Smooth muscle cell (in vitro differentiated cells): ENCODE data around the gene GRIA3. TPM values are rescaled to one million over a fixed set of nuclear protein-coding genes. Genes with fewer than 3 reads are reported as not detected.

Experiments
- DNase-seq: peaks from one replicate; lab custom pipeline; 2025; ENCODE audit not compliant: unreplicated experiment; lab: John Stamatoyannopoulos, UW
- H2AFZ ChIP-seq: fragments of 200-600 bp; sonication (generic); 2 replicates; pipeline ENCODE4 v1.6.0; 2016; ENCODE audit warnings: antibody characterized with exemption, low read depth, mild to moderate bottlenecking
- H3F3A ChIP-seq: fragments of 200-600 bp; sonication (generic); 2 replicates; pipeline ENCODE4 v1.6.0; 2017; ENCODE audit warnings: antibody characterized with exemption, low read depth
- H3K27ac ChIP-seq: fragments of 200-600 bp; sonication (generic); 2 replicates; pipeline ENCODE4 v1.5.1; 2016; ENCODE audit warnings: low read depth, mild to moderate bottlenecking
- H3K27me3 ChIP-seq: fragments of 200-600 bp; sonication (generic); 2 replicates; pipeline ENCODE4 v1.6.1; 2016; ENCODE audit warnings: low read depth, mild to moderate bottlenecking
- H3K36me3 ChIP-seq: fragments of 200-600 bp; sonication (generic); 2 replicates; pipeline ENCODE4 v1.5.1; 2016; ENCODE audit warnings: low read depth
- H3K4me1 ChIP-seq: fragments of 200-600 bp; sonication (generic); 2 replicates; pipeline ENCODE4 v1.5.1; 2016; ENCODE audit warnings: low read depth
- H3K4me2 ChIP-seq: fragments of 200-600 bp; sonication (generic); 2 replicates; pipeline ENCODE4 v1.6.0; 2016; ENCODE audit warnings: mild to moderate bottlenecking
- H3K4me3 ChIP-seq: fragments of 200-600 bp; sonication (generic); 2 replicates; pipeline ENCODE4 v1.5.1; 2016; ENCODE audit warnings: mild to moderate bottlenecking
- H3K79me2 ChIP-seq: fragments of 200-600 bp; sonication (generic); 2 replicates; pipeline ENCODE4 v1.6.0; 2016; ENCODE audit warnings: low read depth, mild to moderate bottlenecking
- H3K9ac ChIP-seq: fragments of 200-600 bp; sonication (generic); 2 replicates; pipeline ENCODE4 v1.6.0; 2016; ENCODE audit warnings: low read depth
- H3K9me3 ChIP-seq: fragments of 200-600 bp; sonication (generic); replicated peaks from 2 replicates; pipeline ENCODE4 v1.5.1; 2016; ENCODE audit warnings: low read depth
- H4K20me1 ChIP-seq: fragments of 200-600 bp; sonication (generic); 2 replicates; pipeline ENCODE4 v1.6.0; 2016; ENCODE audit warnings: low read depth
- WGBS: methylation state at CpG from one replicate; pipeline ENCODE4 v1.1.7; 2016; ENCODE audit warnings: low lambda C conversion rate; 5-methylcytosine and 5-hydroxymethylcytosine counted together
- polyA plus RNA-seq: library from polyadenylated mRNA; unstranded; fragments of >200 nt; fragmentation: Nextera tagmentation; extraction: Ambion mirVana; gene quantifications from 2 replicates; pipeline ENCODE4 v1.2.1, GENCODE V29; 2016
- total RNA-seq: library from RNA; depleted of rRNA; stranded (reverse); fragments of >200 nt; gene quantifications from 2 replicates; pipeline ENCODE4 v1.2.3, GENCODE V29; 2014
- TF ChIP-seq, protein P1 (sequence below): fragments of 200-600 bp; sonication (generic); IDR thresholded peaks from 2 replicates; pipeline ENCODE4 v1.5.1; 2017; ENCODE audit warnings: borderline replicate concordance, mild to moderate bottlenecking, antibody characterized with exemption; ENCODE audit not compliant: insufficient read depth, poor library complexity, severe bottlenecking

Gene GRIA3
- total and polyA plus RNA-seq, 2 experiments from 2014 or later: 7.2 to 12.7 TPM

DNA sequence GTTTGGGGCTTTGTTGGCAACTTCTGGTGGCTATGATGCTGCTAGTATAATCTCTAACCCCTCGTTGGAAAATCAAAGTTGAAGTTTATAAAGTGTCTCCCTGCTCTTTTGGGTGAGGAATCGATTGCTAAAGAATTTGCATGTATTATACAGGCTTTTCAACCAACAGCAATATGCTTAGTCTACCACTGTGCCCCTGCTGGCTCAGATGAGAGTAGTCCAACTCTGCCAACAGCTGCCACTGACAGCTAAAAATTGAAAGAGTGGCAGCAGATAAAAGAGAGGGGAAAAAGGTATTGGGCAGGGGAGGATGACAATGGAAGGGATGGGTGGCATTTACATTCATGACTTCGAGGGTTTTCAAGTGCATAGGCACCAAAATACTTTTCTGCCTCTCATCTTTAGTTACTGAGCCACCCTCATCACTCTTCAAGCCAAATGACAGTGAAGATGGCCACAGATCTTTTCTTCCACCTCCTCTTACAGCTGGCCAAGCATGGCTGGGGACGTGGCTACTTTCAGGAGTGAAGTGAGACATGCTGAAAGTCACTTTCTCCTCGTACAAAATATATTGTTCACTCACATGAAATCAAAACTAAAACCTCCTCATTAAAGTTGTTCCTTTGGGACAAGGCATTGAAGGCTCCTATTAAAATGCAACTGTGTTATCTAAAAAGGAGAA is 2.7 kb upstream of the GRIA3 start:
- WGBS: 53% methylated on average over 5 of the region's 5 CpGs

DNA sequence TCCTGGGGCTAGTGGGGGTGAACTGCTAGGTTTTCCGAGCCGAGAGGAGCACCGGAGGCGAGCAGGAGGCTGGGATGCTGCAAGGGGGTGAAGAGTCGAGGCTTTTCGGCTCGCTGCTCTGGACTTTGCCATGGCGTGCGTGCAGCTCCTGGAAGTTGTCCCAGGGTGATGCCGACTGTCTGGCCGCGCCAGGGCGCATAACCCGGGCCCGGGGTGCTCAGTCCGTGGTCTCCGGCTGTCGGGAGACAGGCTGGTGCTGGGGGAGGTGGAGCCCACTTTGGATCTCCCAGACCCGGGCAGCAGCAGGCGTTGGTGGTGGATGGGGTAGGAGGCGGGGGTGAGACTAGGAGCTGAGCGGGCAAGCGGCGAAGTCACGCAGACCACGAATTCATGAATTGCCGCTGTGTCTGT is 793 bp downstream of the GRIA3 start:
- WGBS: 40% methylated on average over 27 of the region's 27 CpGs
- no peaks in the 10 kb centered on the region for H3K27me3 ChIP-seq
- no peaks in the 10 kb centered on the region for H3K36me3 ChIP-seq
- H3K4me3 ChIP-seq: peak overlapping the region; percentile 57
- H3K4me2 ChIP-seq: peak overlapping the region; percentile 85
- peak overlapping the region; percentile 65 for H3K27ac ChIP-seq
- H3K9ac ChIP-seq: peak overlapping the region; percentile 54
- H3K4me1 ChIP-seq: peaks cover 3% of the 10 kb centered on the region
- H3F3A ChIP-seq: no peaks in the 10 kb centered on the region
- peak; percentile 15 for DNase-seq
- H3K79me2 ChIP-seq: no peaks in the 10 kb centered on the region
- no peaks in the 10 kb centered on the region for H3K9me3 ChIP-seq
- H2AFZ ChIP-seq: peak overlapping the region; percentile 69
- no peaks in the 10 kb centered on the region for H4K20me1 ChIP-seq
- TF ChIP-seq, protein P1, sequence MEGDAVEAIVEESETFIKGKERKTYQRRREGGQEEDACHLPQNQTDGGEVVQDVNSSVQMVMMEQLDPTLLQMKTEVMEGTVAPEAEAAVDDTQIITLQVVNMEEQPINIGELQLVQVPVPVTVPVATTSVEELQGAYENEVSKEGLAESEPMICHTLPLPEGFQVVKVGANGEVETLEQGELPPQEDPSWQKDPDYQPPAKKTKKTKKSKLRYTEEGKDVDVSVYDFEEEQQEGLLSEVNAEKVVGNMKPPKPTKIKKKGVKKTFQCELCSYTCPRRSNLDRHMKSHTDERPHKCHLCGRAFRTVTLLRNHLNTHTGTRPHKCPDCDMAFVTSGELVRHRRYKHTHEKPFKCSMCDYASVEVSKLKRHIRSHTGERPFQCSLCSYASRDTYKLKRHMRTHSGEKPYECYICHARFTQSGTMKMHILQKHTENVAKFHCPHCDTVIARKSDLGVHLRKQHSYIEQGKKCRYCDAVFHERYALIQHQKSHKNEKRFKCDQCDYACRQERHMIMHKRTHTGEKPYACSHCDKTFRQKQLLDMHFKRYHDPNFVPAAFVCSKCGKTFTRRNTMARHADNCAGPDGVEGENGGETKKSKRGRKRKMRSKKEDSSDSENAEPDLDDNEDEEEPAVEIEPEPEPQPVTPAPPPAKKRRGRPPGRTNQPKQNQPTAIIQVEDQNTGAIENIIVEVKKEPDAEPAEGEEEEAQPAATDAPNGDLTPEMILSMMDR: no peak

More for the DNA sequence above, 2.7 kb upstream of the GRIA3 start:
- Histone ChIP-seq H3K9me3 (no peaks in the 10 kb centered on the region), H3K36me3 (no peaks in the 10 kb centered on the region), H3F3A (no peaks in the 10 kb centered on the region), H2AFZ (no peak overlapping the region), H3K4me2 (no peak overlapping the region), H4K20me1 (no peaks in the 10 kb centered on the region), H3K4me3 (no peak overlapping the region), H3K9ac (no peak overlapping the region), H3K4me1 (no peaks in the 10 kb centered on the region), H3K27me3 (no peaks in the 10 kb centered on the region), H3K79me2 (no peaks in the 10 kb centered on the region), H3K27ac (no peak overlapping the region)
- TF ChIP-seq, protein P1: no peak
- no peak for DNase-seq

DNA sequence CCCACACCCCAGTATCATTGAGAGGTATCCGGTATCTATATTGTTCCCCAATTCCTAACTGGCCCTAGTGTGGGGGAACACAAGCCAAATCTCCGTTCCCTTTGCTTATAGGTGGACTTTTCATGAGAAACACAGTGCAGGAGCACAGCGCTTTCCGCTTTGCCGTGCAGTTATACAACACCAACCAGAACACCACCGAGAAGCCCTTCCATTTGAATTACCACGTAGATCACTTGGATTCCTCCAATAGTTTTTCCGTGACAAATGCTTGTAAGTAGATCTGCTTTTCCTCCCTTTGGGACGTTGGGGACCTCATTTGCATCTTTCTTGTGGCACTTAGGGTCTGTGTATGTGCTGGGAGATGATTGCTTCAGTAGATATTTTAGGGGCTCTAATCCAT is 1.6 kb downstream of the GRIA3 start:
- no peaks in the 10 kb centered on the region for H4K20me1 ChIP-seq
- H3K27me3 ChIP-seq: no peaks in the 10 kb centered on the region
- H2AFZ ChIP-seq: peak overlapping the region; percentile 54
- peak overlapping the region; percentile 65 for H3K27ac ChIP-seq
- no peaks in the 10 kb centered on the region for H3F3A ChIP-seq
- peak overlapping the region; percentile 85 for H3K4me2 ChIP-seq
- H3K4me3 ChIP-seq: peak overlapping the region; percentile 57
- DNase-seq: peak; percentile 4
- TF ChIP-seq, protein P1: no peak
- no peaks in the 10 kb centered on the region for H3K79me2 ChIP-seq
- WGBS: 49% methylated on average over 9 of the region's 9 CpGs
- H3K36me3 ChIP-seq: no peaks in the 10 kb centered on the region
- H3K4me1 ChIP-seq: peaks cover 3% of the 10 kb centered on the region
- peak overlapping the region; percentile 54 for H3K9ac ChIP-seq
- no peaks in the 10 kb centered on the region for H3K9me3 ChIP-seq

DNA sequence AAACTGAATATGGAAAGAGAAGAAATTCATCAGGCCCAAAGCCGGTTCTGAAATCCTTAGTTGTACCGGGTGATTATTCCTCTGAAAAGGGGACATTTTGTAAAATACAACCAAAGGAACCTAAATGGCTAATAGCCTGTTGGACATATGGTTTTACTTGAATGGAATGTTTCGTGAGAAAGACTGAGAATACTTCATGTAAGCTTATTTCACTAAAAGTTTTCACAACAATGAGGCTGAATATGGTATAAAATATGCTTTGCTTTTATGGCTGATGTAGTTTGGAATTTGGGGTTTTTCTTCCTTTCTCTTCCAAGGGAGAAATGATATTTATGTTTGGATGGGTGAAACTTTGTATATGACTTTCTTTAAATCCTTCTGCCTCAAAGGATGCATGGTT is 2.7 kb downstream of the GRIA3 start:
- no peaks in the 10 kb centered on the region for H3F3A ChIP-seq
- WGBS: 75% methylated on average over 3 of the region's 3 CpGs
- H3K36me3 ChIP-seq: no peaks in the 10 kb centered on the region
- no peaks in the 10 kb centered on the region for H3K27me3 ChIP-seq
- no peak overlapping the region for H2AFZ ChIP-seq
- DNase-seq: no peak
- H3K9ac ChIP-seq: no peak overlapping the region
- TF ChIP-seq, protein P1: no peak
- H3K4me1 ChIP-seq: peaks cover 3% of the 10 kb centered on the region
- H3K27ac ChIP-seq: no peak overlapping the region
- no peaks in the 10 kb centered on the region for H4K20me1 ChIP-seq
- no peaks in the 10 kb centered on the region for H3K9me3 ChIP-seq
- peak overlapping the region; percentile 57 for H3K4me3 ChIP-seq
- H3K79me2 ChIP-seq: no peaks in the 10 kb centered on the region
- peak overlapping the region; percentile 85 for H3K4me2 ChIP-seq
